Measurements from ENCODE around the gene PER1.
A peak's percentile ranks its signal among the peaks of the same experiment; 100 is the strongest.

PER1 gene

GRCh38 chr17:8149419-8150193, 2.6 kb downstream of the PER1 start:
- Histone ChIP-seq H3K9me2 (replicated peaks; ENCODE audit: low read depth, low read length) (no peaks in the 10 kb centered on the region), H4K20me1 (ENCODE audit: insufficient read depth, low read length, poor library complexity, severe bottlenecking) (peaks cover 15% of the 10 kb centered on the region), H3K4me3 (ENCODE audit: low read length, poor library complexity, severe bottlenecking) (no peak overlapping the region), H3K4me1 (ENCODE audit: insufficient read depth, low read length, poor library complexity, severe bottlenecking) (peaks cover 22% of the 10 kb centered on the region), H2AFZ (ENCODE audit: low read length) (no peak overlapping the region), H3K79me2 (ENCODE audit: insufficient read depth, low read length) (peaks cover 11% of the 10 kb centered on the region; the same call in 1 of the 2 replicates), H3K36me3 (ENCODE audit: insufficient read depth, low read length) (peaks cover 23% of the 10 kb centered on the region; the same call in 1 of the 2 replicates), H3K27me3 (ENCODE audit: insufficient read depth, low read length, poor library complexity, severe bottlenecking) (no peaks in the 10 kb centered on the region), H3F3A (ENCODE audit: low read depth) (no peaks in the 10 kb centered on the region), H3K9me3 (ENCODE audit: insufficient read depth, low read depth, low read length) (no peaks in the 10 kb centered on the region), H3K4me2 (ENCODE audit: low read depth, low read length, poor library complexity, severe bottlenecking) (peak overlapping the region; percentile 97), H3K9ac (ENCODE audit: low read depth, low read length, poor library complexity, severe bottlenecking) (no peak overlapping the region)
- TF ChIP-seq CTCF (conservative IDR thresholded peaks at IDR 0.05; ENCODE audit: low read length) = no peak
- no peak for TF ChIP-seq EZH2phosphoT487 (IDR thresholded peaks at IDR 0.05; ENCODE audit: borderline replicate concordance)

- peaks cover 15% of the 10 kb centered on the region for H4K20me1 ChIP-seq (ENCODE audit: insufficient read depth, low read length, poor library complexity, severe bottlenecking)
- TF ChIP-seq EZH2phosphoT487 (IDR thresholded peaks at IDR 0.05; ENCODE audit: borderline replicate concordance) (no peak), CTCF (conservative IDR thresholded peaks at IDR 0.05; ENCODE audit: low read length) (no peak)
- no peaks in the 10 kb centered on the region for H3K27me3 ChIP-seq (ENCODE audit: insufficient read depth, low read length, poor library complexity, severe bottlenecking)
- no peak overlapping the region for H2AFZ ChIP-seq (ENCODE audit: low read length)
- H3F3A ChIP-seq (ENCODE audit: low read depth) = no peaks in the 10 kb centered on the region
- no peaks in the 10 kb centered on the region for H3K9me3 ChIP-seq (ENCODE audit: insufficient read depth, low read depth, low read length)
- no peak overlapping the region for H3K4me2 ChIP-seq (ENCODE audit: low read depth, low read length, poor library complexity, severe bottlenecking)
- H3K36me3 ChIP-seq (ENCODE audit: insufficient read depth, low read length) = peaks cover 26% of the 10 kb centered on the region; the same call in 1 of the 2 replicates
- H3K4me1 ChIP-seq (ENCODE audit: insufficient read depth, low read length, poor library complexity, severe bottlenecking) = peaks cover 22% of the 10 kb centered on the region
- H3K9ac ChIP-seq (ENCODE audit: low read depth, low read length, poor library complexity, severe bottlenecking) = no peak overlapping the region
- H3K79me2 ChIP-seq (ENCODE audit: insufficient read depth, low read length) = peaks cover 11% of the 10 kb centered on the region; the same call in 1 of the 2 replicates
- H3K4me3 ChIP-seq (ENCODE audit: low read length, poor library complexity, severe bottlenecking) = no peak overlapping the region
- no peaks in the 10 kb centered on the region for H3K9me2 ChIP-seq (replicated peaks; ENCODE audit: low read depth, low read length)
Observed at GRCh38 chr17:8148560-8148959, 3.6 kb downstream of the PER1 start.

GRCh38 chr17:8147805-8148404, 4.3 kb downstream of the PER1 start:
- Histone ChIP-seq H3K9me3 (ENCODE audit: insufficient read depth, low read depth, low read length) (no peaks in the 10 kb centered on the region), H2AFZ (ENCODE audit: low read length) (no peak overlapping the region), H3K9ac (ENCODE audit: low read depth, low read length, poor library complexity, severe bottlenecking) (no peak overlapping the region), H3F3A (ENCODE audit: low read depth) (no peaks in the 10 kb centered on the region), H4K20me1 (ENCODE audit: insufficient read depth, low read length, poor library complexity, severe bottlenecking) (peaks cover 15% of the 10 kb centered on the region), H3K4me3 (ENCODE audit: low read length, poor library complexity, severe bottlenecking) (no peak overlapping the region), H3K36me3 (ENCODE audit: insufficient read depth, low read length) (peaks cover 26% of the 10 kb centered on the region; the same call in 1 of the 2 replicates), H3K79me2 (ENCODE audit: insufficient read depth, low read length) (peaks cover 11% of the 10 kb centered on the region; the same call in 1 of the 2 replicates), H3K4me2 (ENCODE audit: low read depth, low read length, poor library complexity, severe bottlenecking) (no peak overlapping the region), H3K9me2 (replicated peaks; ENCODE audit: low read depth, low read length) (no peaks in the 10 kb centered on the region), H3K4me1 (ENCODE audit: insufficient read depth, low read length, poor library complexity, severe bottlenecking) (peaks cover 22% of the 10 kb centered on the region), H3K27me3 (ENCODE audit: insufficient read depth, low read length, poor library complexity, severe bottlenecking) (no peaks in the 10 kb centered on the region)
- no peak for TF ChIP-seq EZH2phosphoT487 (IDR thresholded peaks at IDR 0.05; ENCODE audit: borderline replicate concordance)
- no peak for TF ChIP-seq CTCF (conservative IDR thresholded peaks at IDR 0.05; ENCODE audit: low read length)

Measured in Loucy (cell line).